Choroid plexus epithelial cell (primary cell): ENCODE results near the gene PLEKHG4B.

Experiments used
- DNase-seq: peaks from one replicate; pipeline ENCODE4 v3.0.0-alpha.2; 2010; ENCODE audit warnings: low read depth
- H3K4me3 ChIP-seq: 2 replicates; pipeline ENCODE4 v1.5.1; 2011; ENCODE audit warnings: low read depth, mild to moderate bottlenecking, control low read depth, low read length, moderate library complexity
- TF ChIP-seq, protein P1 (sequence below): conservative IDR thresholded peaks from 2 replicates; pipeline ENCODE4 v1.5.1; 2011; ENCODE audit warnings: low read depth, mild to moderate bottlenecking, control low read depth, inconsistent platforms, low read length, moderate library complexity

PLEKHG4B gene

DNA sequence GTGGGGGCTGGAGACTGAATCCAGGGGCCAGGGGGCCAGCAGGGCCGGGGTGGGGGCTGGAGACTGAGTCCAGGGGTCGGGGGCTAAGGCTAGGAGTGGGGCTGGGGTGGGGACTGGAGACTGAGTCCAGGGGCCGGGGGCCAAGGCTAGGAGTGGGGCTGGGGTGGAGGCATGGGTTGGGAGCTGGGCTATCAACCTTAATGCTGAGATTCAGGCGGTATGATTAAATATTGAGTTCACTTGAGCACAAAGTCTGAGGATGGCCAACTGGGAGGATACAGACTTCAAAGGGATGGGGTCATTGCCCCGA lies 82.3 kb downstream of the PLEKHG4B start:
- H3K4me3 ChIP-seq = no peak overlapping the region
- TF ChIP-seq, protein P1, sequence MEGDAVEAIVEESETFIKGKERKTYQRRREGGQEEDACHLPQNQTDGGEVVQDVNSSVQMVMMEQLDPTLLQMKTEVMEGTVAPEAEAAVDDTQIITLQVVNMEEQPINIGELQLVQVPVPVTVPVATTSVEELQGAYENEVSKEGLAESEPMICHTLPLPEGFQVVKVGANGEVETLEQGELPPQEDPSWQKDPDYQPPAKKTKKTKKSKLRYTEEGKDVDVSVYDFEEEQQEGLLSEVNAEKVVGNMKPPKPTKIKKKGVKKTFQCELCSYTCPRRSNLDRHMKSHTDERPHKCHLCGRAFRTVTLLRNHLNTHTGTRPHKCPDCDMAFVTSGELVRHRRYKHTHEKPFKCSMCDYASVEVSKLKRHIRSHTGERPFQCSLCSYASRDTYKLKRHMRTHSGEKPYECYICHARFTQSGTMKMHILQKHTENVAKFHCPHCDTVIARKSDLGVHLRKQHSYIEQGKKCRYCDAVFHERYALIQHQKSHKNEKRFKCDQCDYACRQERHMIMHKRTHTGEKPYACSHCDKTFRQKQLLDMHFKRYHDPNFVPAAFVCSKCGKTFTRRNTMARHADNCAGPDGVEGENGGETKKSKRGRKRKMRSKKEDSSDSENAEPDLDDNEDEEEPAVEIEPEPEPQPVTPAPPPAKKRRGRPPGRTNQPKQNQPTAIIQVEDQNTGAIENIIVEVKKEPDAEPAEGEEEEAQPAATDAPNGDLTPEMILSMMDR = no peak
- no peak for DNase-seq

DNA sequence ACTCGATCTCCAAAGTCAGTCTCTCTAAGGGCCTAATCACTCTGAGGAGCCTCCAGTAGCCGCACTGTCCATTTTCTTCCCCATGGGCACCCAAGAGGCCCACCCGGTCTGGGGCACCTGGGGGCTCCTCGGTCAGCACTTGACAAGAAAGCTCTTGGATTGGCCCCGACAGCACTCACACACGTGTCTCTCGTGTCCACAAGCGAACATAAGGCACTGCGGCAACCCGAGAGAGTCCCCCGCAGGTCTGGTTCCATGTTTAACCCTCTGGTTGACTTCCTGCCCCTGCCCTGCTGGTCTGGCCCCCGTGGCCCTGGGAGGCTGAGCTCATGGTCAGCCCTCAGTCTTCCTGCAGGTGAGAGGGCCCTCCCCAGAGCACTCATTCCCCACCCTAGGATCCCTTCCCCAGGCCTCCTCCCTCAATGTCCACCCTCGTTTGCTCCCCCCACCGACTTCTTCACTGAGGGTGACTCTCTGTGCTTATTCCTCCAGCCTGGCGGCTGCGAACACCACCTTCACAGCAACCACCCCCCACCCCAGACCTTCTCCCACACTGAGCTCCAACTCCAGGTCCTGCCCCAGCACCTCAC lies 83.0 kb downstream of the PLEKHG4B start:
- DNase-seq = no peak
- H3K4me3 ChIP-seq = no peak overlapping the region
- TF ChIP-seq, protein P1 = no peak

DNA sequence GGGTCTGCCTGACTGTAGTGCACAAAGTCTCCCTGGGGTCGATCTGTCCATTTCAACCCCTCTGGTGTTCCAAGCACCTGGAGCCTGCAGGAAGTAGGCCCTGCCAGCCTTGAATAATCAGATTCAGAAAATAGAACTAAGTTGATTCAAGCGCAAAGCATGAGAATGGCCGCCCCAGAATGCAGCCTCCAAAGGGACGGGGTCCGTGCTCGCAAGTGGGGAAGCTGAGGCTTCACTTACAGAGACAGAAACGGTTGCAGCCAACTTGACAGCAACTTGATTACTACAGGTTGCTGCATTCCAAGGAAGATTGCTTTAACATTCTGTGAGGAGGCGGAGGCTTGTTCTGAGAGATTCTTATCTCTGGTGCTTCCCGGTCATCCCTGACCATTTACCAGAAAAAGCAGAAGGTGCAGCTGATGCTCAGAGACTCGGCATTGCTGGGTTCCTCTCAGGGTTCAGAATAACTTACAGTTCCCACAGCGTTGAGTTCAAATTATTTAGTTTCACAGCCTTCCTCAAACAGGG lies 84.4 kb downstream of the PLEKHG4B start:
- TF ChIP-seq, protein P1 = no peak
- no peak for DNase-seq
- no peak overlapping the region for H3K4me3 ChIP-seq

DNA sequence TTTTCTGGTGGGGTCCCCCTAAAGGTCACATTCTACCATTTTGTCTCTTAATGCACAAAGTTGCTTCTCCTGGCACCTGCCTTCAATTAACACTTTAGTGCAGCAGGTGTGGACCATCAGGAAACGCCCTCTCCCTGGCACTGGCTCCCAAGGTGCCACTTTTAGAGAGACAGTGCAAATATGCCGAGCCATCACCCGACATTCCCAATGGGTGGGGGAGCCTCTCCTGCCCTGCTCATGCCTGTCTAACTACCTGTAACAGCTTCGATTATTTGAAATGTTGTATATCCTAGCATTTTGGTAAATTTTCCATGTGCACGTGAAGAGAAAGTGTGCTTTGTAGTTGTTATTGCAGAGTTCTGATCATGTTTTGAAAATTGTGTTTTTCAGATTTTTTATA lies 86.1 kb downstream of the PLEKHG4B start:
- TF ChIP-seq, protein P1 = no peak
- no peak overlapping the region for H3K4me3 ChIP-seq
- no peak for DNase-seq

DNA sequence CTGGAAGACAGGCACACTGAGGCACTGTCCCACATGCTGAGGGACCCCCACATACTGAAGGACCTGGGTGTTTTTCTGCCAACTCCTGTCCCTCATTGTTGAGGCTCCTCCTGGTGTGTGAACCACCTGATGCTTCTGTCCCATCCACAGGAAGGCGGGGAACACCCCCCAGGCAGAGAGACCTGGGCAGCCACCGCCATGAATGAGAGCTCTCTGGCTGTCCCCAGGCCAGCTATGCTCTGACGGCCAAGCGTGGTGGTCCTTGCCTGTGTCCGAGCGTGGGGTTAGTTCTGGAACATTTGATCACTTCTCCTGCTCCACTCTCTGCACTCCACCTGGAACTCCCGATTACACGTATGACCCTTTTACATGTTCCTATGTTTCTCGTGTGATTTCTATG lies 87.4 kb downstream of the PLEKHG4B start:
- TF ChIP-seq, protein P1 = no peak
- DNase-seq = no peak
- H3K4me3 ChIP-seq = no peak overlapping the region

DNA sequence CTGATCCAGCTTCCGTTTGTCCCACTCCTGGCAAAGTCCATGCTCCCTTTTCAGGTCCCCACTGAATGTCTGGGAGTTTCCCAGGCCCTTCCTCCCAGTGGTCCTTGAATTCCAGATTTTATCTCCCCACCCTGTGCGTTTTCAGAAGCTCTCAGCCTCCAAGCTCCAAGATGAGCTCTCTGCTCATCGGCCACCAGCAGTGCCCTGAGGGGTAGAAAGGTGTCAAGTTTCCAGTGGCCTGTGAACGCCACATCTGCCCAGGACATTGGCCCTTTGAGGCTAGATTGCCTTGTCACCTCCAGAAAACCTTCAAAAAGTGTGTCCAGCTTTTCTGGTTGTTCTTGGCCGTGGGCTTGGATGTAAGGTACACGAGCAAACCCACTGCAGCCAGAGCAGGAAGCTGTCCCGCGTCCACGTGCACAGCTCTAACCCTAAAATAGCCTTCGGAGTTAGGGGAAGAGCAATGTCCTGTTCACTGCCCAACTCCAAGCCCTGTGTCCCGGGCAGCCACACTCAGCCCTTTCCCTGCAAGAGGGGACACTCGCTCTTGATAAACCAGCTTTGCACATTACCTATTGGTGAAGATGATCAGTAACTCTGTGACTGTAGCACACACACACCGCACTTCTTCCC lies 88.4 kb downstream of the PLEKHG4B start:
- DNase-seq = no peak
- H3K4me3 ChIP-seq = no peak overlapping the region
- TF ChIP-seq, protein P1 = no peak

DNA sequence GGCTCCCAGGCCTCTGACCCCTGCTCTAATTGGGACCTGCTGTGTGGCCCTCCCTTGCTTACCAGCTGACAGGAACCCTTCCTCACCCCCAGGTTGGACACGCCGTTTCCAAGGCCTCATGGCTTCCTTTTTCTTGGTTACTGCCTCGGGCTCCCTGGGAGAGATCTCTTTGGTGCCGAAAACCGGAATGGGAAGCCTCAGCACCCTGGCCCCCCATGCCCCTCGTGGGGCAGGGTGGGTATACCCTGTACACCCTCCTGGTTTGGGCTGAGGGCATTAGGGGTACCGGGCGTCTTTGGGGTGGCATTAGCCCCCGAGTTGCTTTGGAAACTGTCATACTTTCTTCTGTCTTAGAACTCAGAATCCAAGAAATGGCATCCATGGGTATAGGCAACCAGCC lies 89.2 kb downstream of the PLEKHG4B start:
- no peak overlapping the region for H3K4me3 ChIP-seq
- no peak for DNase-seq
- TF ChIP-seq, protein P1 = no peak
